Sigmoid colon (tissue), 7 donors: ENCODE results near the gene PCDHAC2. TPM values are rescaled to one million over a fixed set of nuclear protein-coding genes. Genes with fewer than 3 reads are reported as not detected.

Experiments used
- DNase-seq: peaks from one replicate; pipeline ENCODE4 v3.0.0-alpha.2; 2019
- H3K27ac ChIP-seq, 4 donors: fragments of 200-600 bp; sonication (generic); one replicate each; pipeline ENCODE4 v1.5.1; 2016 to 2019; ENCODE audit warnings: mild to moderate bottlenecking in 1 of 4
- H3K27me3 ChIP-seq, 3 donors: fragments of 200-600 bp; sonication (generic); one replicate each; pipeline ENCODE4 v1.5.1; 2019; ENCODE audit warnings: mild to moderate bottlenecking in 1 of 3
- H3K36me3 ChIP-seq, 4 donors: fragments of 200-600 bp; sonication (generic); one replicate each; pipeline ENCODE4 v1.5.1; 2016 to 2019
- H3K4me1 ChIP-seq, 4 donors: fragments of 200-600 bp; sonication (generic); one replicate each; pipeline ENCODE4 v1.5.1; 2017 to 2019
- H3K4me3 ChIP-seq, 4 donors: fragments of 200-600 bp; sonication (generic); one replicate each; pipeline ENCODE4 v1.5.1; 2017 to 2019; ENCODE audit warnings: mild to moderate bottlenecking in 2 of 4, moderate library complexity in 1 of 4
- H3K9me3 ChIP-seq, 4 donors: fragments of 200-600 bp in 3 of 4; sonication (generic) in 3 of 4; one replicate each; pipeline versions ENCODE4 v1.5.1 to v1.6.1; 2013 to 2019
- EP300 ChIP-seq, 4 donors: sonication (generic); formaldehyde crosslinking; IDR thresholded peaks; one replicate each; pipeline ENCODE4 v1.6.1; 2017; ENCODE audit warnings: antibody characterized with exemption in 4 of 4
- POLR2A ChIP-seq, 2 donors: fragments of 450-650 bp; IDR thresholded peaks; one replicate each; pipeline ENCODE4 v1.6.1; 2016; ENCODE audit warnings: antibody characterized with exemption in 2 of 2, mild to moderate bottlenecking in 2 of 2, moderate library complexity in 2 of 2
- POLR2AphosphoS5 ChIP-seq, 4 donors: sonication (generic); formaldehyde crosslinking; IDR thresholded peaks; one replicate each; pipeline ENCODE4 v1.6.1; 2017; ENCODE audit warnings: antibody characterized with exemption in 4 of 4
- WGBS, 2 donors: extraction: QIAGEN DNeasy Blood & Tissue Kit; methylation state at CpG; one replicate each; pipeline ENCODE4 v1.1.7; 2013; 5-methylcytosine and 5-hydroxymethylcytosine counted together
- intact Hi-C: fragments of 100-400 bp; cut with DNase I; formaldehyde crosslinking; loops from one replicate; pipeline ENCODE4 v1.15.1; 2023
- polyA plus RNA-seq, 3 donors: library from polyadenylated mRNA; stranded (reverse); fragments of 200-250 nt; gene quantifications; one replicate each; pipeline ENCODE4 v1.2.3, GENCODE V29; 2013
- total RNA-seq, 4 donors: library from RNA; depleted of rRNA; stranded (reverse); fragments of >200 nt; gene quantifications; one replicate each; pipeline ENCODE4 v1.1.0, GENCODE V29; 2016
- TF ChIP-seq, protein P1 (sequence below), 4 experiments: fragments of 450-650 bp in 3 of 4; fragments of 200-600 bp in 1 of 4; IDR thresholded peaks; one replicate each; pipeline ENCODE4 v1.5.1; 2016 to 2019; ENCODE audit warnings: antibody characterized with exemption in 4 of 4, mild to moderate bottlenecking in 3 of 4, moderate library complexity in 2 of 4
- donor health status: healthy with polysubstance abuse.
- donor health status: Bipolar disorder and iron deficiency.
- donor health status: healthy.

The PCDHAC2 gene
- total RNA-seq = 1 to 10 TPM; 1.3 to 3.0 (median 2.2) TPM
- under 1 TPM in 1 of 3 donors, not detected in 2; 0.66 TPM for polyA plus RNA-seq

DNA sequence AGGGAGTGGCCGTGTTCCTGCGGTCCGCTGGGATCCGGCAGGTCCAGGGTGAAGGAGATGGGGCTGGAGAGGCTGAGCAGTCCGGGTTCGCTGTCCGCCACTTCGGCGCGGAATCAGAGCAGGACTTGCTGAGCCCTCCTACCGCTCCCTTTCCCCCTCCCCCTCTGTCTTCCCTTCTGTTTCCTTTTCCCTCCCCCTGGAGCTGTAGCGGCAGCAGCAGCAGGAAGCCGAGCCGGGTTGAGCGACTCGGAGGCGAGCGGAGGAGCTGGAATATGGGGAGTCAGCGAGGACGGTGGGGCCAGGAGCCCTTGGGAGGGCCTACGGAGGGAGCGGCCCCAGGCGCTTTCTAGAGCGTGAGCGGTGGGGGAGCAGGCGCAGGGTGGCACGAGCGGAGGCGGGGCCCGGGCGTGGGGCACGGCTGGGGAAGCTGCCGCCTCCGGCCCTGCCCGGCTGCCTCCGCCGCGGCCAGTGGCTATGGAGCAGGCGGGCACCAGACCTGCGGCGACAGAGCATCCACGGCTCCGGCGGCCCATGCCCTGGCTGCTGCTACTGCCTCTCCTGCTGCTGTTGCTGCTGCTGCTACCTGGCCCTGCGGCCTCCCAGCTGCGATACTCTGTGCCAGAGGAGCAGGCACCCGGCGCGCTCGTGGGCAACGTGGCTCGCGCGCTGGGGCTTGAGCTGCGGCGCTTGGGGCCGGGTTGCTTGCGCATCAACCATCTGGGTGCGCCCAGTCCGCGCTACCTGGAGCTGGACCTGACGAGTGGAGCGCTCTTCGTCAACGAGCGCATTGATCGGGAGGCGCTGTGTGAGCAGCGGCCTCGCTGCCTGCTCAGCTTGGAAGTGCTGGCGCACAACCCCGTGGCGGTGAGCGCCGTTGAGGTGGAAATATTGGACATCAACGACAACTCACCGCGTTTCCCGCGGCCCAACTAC lies at the start of gene PCDHAC2:
Gene PCDHAC2 (plus strand): TSS at position 184 of the 933 bp plus-strand sequence. CDS start 291 bp downstream, at position 475.
- peak; percentile 71 for DNase-seq

DNA sequence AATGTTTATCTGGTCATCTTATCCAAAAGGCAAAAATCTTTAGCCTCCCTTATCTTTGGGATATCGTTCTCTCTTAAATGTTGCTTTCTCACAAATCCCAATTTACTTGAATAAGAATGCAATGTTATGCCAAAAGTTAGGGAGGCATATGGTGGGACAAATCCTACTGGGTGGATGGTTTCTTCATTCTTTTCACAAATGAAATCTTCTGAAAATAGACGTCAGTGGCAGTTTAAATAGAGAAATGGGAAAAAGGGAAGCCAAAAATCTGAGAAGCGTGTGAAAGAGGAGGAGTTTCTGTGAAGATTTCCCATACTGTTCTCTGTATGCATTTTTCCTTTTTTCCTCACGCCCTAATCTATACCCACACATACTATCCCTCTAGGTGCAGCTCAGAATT lies 42.7 kb upstream of the PCDHAC2 start:
- intact Hi-C loops = no loop called here
- 64 to 70% methylated on average over 4 of the region's 4 CpGs for WGBS, 2 donors
- TF ChIP-seq POLR2A (IDR thresholded peaks at IDR 0.05) (no peak), EP300 (IDR thresholded peaks at IDR 0.05) (no peak), POLR2AphosphoS5 (IDR thresholded peaks at IDR 0.05) (no peak)
- TF ChIP-seq, protein P1, sequence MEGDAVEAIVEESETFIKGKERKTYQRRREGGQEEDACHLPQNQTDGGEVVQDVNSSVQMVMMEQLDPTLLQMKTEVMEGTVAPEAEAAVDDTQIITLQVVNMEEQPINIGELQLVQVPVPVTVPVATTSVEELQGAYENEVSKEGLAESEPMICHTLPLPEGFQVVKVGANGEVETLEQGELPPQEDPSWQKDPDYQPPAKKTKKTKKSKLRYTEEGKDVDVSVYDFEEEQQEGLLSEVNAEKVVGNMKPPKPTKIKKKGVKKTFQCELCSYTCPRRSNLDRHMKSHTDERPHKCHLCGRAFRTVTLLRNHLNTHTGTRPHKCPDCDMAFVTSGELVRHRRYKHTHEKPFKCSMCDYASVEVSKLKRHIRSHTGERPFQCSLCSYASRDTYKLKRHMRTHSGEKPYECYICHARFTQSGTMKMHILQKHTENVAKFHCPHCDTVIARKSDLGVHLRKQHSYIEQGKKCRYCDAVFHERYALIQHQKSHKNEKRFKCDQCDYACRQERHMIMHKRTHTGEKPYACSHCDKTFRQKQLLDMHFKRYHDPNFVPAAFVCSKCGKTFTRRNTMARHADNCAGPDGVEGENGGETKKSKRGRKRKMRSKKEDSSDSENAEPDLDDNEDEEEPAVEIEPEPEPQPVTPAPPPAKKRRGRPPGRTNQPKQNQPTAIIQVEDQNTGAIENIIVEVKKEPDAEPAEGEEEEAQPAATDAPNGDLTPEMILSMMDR (IDR thresholded peaks at IDR 0.05) = no peak
- H3K36me3 ChIP-seq = no peaks in the 10 kb centered on the region
- H3K9me3 ChIP-seq = peaks cover 0 to 2% (median 0%) of the 10 kb centered on the region in 4 donors
- no peak for DNase-seq
- H3K4me1 ChIP-seq = peaks cover 0 to 20% (median 15%) of the 10 kb centered on the region in 4 donors
- H3K27ac ChIP-seq = no peak overlapping the region
- peaks cover 0 to 33% (median 15%) of the 10 kb centered on the region in 3 donors for H3K27me3 ChIP-seq
- H3K4me3 ChIP-seq = no peak overlapping the region

More for the DNA sequence above, at the start of gene PCDHAC2:
- no peaks in the 10 kb centered on the region for H3K36me3 ChIP-seq
- H3K27me3 ChIP-seq = peaks cover 0 to 15% (median 0%) of the 10 kb centered on the region in 3 donors
- peak within 1 kb of the TSS; percentile 40 to 67 (median 54) for H3K4me3 ChIP-seq
- TF ChIP-seq POLR2A (IDR thresholded peaks at IDR 0.05) (no peak), POLR2AphosphoS5 (IDR thresholded peaks at IDR 0.05) (no peak), EP300 (IDR thresholded peaks at IDR 0.05) (no peak)
- TF ChIP-seq, protein P1 (IDR thresholded peaks at IDR 0.05) = no peak
- peak within 1 kb of the TSS; percentile 51 to 90 (median 60) for H3K27ac ChIP-seq
- intact Hi-C loops = loop anchor here (2.0 kb wide), 1 partner anchor 74 kb away; no protein-coding TSS in a partner anchor
- no peaks in the 10 kb centered on the region for H3K9me3 ChIP-seq
- 4 to 16% methylated on average over 80 of the region's 80 CpGs for WGBS, 2 donors
- H3K4me1 ChIP-seq = peaks cover 0 to 18% (median 11%) of the 10 kb centered on the region in 4 donors

- Histone ChIP-seq H3K27me3 (peaks cover 0 to 49% (median 22%) of the 10 kb centered on the region in 3 donors), H3K36me3 (no peaks in the 10 kb centered on the region), H3K9me3 (no peaks in the 10 kb centered on the region), H3K4me3 (peak within 1 kb of the TSS; percentile 27 to 55 (median 46)), H3K4me1 (peaks cover 0 to 20% (median 15%) of the 10 kb centered on the region in 4 donors), H3K27ac (peak within 1 kb of the TSS in 2 of 4 donors; percentile 49 to 75)
- intact Hi-C loops = loop anchor here (2.0 kb wide), 1 partner anchor 115 kb away; no protein-coding TSS in a partner anchor
- TF ChIP-seq, protein P1 (IDR thresholded peaks at IDR 0.05) = no peak
- TF ChIP-seq EP300 (IDR thresholded peaks at IDR 0.05) = no peak
- no peak for TF ChIP-seq POLR2A (IDR thresholded peaks at IDR 0.05)
- TF ChIP-seq POLR2AphosphoS5 (IDR thresholded peaks at IDR 0.05) = no peak
- no peak for DNase-seq
- 6 to 18% methylated on average over 41 of the region's 41 CpGs for WGBS, 2 donors
These were observed 40.4 kb upstream of the PCDHAC2 start, which contains the start of gene PCDHAC1 for GRCh38 chr5:140925806-140926442. TSS of gene PCDHAC1 (plus strand) at chr5:140926299. CDS start at chr5:140926893, 594 bp downstream.

- intact Hi-C loops = loop anchor here (2.0 kb wide), 1 partner anchor 114 kb away; no protein-coding TSS in a partner anchor
- TF ChIP-seq EP300 (IDR thresholded peaks at IDR 0.05) (no peak), POLR2AphosphoS5 (IDR thresholded peaks at IDR 0.05) (no peak), POLR2A (IDR thresholded peaks at IDR 0.05) (no peak)
- TF ChIP-seq, protein P1 (IDR thresholded peaks at IDR 0.05) = peak; percentile 30 to 70 (median 40)
- peak overlapping the region in 2 of 4 donors; percentile 49 to 75 for H3K27ac ChIP-seq
- H3K36me3 ChIP-seq = no peaks in the 10 kb centered on the region
- H3K4me3 ChIP-seq = peak overlapping the region; percentile 27 to 55 (median 46)
- WGBS, 2 donors = 3 to 25% methylated on average over 74 of the region's 74 CpGs
- H3K27me3 ChIP-seq = peaks cover 0 to 45% (median 22%) of the 10 kb centered on the region in 3 donors
- DNase-seq = peak; percentile 85
- peaks cover 0 to 20% (median 15%) of the 10 kb centered on the region in 4 donors for H3K4me1 ChIP-seq
- H3K9me3 ChIP-seq = no peaks in the 10 kb centered on the region
These were observed 39.6 kb upstream of the PCDHAC2 start for GRCh38 chr5:140926443-140927227.
